Bronchial epithelial cell (primary cell): ENCODE measurements around the gene PDXP. TPM values are rescaled to one million over a fixed set of nuclear protein-coding genes. Genes with fewer than 3 reads are reported as not detected.

Source experiments
- DNase-seq: peaks from one replicate; pipeline ENCODE4 v3.0.0-alpha.2; 2010; ENCODE audit warnings: low read depth
- FAIRE-seq: peaks from 2 replicates; lab custom pipeline; 2011; peaks lifted over from hg19 to GRCh38; lab: Jason Lieb, UNC
- H3K27me3 ChIP-seq: 2 replicates; pipeline ENCODE4 v1.5.1; 2011; ENCODE audit warnings: low read length; ENCODE audit not compliant: control insufficient read depth, insufficient read depth
- H3K36me3 ChIP-seq: 2 replicates; pipeline ENCODE4 v1.5.1; 2011; ENCODE audit warnings: low read length; ENCODE audit not compliant: control insufficient read depth, insufficient read depth
- H3K4me3 ChIP-seq: 2 replicates; pipeline ENCODE4 v1.5.1; 2011; ENCODE audit warnings: mild to moderate bottlenecking, low read depth, low read length, control low read depth
- total RNA-seq: library from RNA; depleted of rRNA; stranded (reverse); fragments of >200 nt; gene quantifications from 2 replicates; pipeline ENCODE4 v1.2.1, GENCODE V29; 2014
- TF ChIP-seq, protein P1 (sequence below): IDR thresholded peaks from 2 replicates; pipeline ENCODE4 v1.5.1; 2011; ENCODE audit warnings: mild to moderate bottlenecking, moderate library complexity, low read length, control low read depth, inconsistent platforms; ENCODE audit not compliant: insufficient read depth, severe bottlenecking

Gene PDXP
- total RNA-seq, 1 donor from 2014 or later: 3.4 TPM

DNA sequence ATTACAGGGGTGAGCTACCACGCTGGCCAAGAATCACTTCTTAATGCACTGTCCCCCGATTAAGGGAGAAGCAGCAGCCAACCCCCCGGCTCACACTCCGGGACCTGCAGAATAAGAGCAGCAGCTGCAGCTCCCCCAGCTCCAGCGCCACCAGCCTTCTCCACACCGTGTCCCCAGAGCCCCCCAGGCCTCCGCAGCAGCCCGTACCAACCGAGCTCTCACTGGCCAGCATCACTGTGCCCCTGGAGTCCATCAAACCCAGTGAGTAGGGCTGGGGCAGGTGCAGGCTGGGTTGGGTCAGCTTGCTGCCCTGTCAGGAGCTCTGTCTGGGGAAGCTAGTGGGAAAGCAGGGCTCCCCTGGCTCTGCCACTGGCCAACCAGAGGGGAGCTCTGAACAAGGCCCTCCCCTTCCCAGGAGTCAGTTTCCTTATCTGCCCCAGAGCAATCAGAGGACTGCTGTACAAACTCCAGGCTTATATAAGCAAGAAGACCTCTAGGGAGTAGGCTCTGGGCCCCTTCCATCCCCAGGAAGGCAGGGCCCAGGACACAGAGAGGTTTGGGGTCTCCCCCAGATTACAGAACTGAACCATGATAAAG is 27.6 kb upstream of the PDXP start:
- no peak for DNase-seq
- peaks cover 10% of the 10 kb centered on the region for H3K36me3 ChIP-seq
- FAIRE-seq: no peak

DNA sequence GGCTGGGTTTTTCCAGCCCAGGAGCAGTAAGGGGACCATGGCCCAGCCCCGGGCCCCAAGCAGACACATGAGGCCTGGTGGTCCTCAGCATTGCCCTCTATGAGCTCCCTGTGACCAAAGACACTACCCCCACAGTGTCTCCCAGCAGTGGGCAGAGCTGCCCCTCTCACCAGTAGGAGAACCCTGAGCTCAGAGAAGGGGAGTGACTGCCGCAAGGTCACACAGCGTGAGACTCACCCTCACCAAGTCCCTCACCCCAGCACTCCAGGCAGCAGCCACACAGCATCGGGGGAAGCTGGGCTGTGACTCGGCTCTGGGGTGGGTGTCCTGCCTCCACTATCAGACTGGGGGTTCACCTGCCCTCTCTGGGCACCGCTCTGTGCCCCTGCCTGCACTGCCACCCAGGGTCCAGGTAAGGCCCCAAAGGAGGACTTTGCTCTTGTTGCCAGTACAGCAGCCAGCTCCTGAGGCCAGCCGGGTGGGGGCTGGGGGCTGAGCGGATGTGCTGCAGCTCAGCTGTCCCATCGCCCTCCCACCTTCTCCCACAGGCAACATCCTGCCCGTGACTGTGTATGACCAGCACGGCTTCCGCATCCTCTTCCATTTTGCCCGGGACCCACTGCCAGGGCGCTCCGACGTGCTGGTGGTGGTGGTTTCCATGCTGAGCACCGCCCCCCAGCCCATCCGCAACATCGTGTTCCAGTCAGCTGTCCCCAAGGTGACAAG is 26.9 kb upstream of the PDXP start:
- no peaks in the 10 kb centered on the region for H3K27me3 ChIP-seq
- no peak overlapping the region for H3K4me3 ChIP-seq
- DNase-seq (no peak), FAIRE-seq (no peak)
- peaks cover 8% of the 10 kb centered on the region for H3K36me3 ChIP-seq
- TF ChIP-seq, protein P1, sequence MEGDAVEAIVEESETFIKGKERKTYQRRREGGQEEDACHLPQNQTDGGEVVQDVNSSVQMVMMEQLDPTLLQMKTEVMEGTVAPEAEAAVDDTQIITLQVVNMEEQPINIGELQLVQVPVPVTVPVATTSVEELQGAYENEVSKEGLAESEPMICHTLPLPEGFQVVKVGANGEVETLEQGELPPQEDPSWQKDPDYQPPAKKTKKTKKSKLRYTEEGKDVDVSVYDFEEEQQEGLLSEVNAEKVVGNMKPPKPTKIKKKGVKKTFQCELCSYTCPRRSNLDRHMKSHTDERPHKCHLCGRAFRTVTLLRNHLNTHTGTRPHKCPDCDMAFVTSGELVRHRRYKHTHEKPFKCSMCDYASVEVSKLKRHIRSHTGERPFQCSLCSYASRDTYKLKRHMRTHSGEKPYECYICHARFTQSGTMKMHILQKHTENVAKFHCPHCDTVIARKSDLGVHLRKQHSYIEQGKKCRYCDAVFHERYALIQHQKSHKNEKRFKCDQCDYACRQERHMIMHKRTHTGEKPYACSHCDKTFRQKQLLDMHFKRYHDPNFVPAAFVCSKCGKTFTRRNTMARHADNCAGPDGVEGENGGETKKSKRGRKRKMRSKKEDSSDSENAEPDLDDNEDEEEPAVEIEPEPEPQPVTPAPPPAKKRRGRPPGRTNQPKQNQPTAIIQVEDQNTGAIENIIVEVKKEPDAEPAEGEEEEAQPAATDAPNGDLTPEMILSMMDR: no peak

More for the DNA sequence above, 27.6 kb upstream of the PDXP start:
- TF ChIP-seq, protein P1: no peak
- no peak overlapping the region for H3K4me3 ChIP-seq
- no peaks in the 10 kb centered on the region for H3K27me3 ChIP-seq

DNA sequence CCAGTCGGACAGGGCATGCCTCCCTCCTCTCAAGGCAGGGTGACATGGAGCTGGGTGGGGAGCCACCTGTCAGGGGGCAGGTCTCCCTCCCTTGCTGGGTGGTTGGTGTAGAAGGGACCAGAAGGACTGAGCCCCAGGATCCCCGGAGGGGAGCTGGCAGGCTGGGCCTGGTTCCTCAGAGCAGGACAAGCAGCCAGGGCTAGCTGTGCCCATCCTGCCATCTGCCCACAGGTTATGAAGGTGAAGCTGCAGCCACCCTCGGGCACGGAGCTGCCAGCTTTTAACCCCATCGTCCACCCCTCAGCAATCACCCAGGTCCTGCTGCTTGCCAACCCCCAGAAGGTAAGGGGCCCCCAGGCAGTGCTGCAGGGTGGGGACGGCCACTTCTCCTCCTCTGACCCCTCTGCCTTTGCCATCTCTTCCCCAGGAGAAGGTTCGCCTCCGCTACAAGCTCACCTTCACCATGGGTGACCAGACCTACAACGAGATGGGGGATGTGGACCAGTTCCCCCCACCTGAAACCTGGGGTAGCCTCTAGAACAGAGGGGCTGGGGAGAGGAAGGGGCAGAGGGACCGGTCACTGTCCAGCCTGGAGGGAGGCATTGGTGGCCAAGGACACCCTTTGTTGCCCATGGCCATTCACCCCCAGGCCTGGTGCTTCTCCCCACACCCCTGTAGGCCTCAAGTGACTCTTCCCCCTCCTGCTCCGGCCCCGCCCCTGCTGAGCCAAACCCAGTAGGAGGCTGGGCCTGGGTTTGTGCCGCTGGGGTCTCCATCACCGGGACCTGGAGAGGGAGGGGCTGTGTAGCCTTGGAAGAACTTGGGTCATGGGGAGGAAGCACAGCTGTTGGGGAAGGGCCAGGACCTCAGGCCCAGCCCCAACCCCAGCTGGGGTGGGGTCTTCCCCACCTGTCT is 26.1 kb upstream of the PDXP start:
- Histone ChIP-seq H3K4me3 (no peak overlapping the region), H3K36me3 (peaks cover 8% of the 10 kb centered on the region), H3K27me3 (no peaks in the 10 kb centered on the region)
- no peak for FAIRE-seq
- TF ChIP-seq, protein P1: no peak
- DNase-seq: no peak

DNA sequence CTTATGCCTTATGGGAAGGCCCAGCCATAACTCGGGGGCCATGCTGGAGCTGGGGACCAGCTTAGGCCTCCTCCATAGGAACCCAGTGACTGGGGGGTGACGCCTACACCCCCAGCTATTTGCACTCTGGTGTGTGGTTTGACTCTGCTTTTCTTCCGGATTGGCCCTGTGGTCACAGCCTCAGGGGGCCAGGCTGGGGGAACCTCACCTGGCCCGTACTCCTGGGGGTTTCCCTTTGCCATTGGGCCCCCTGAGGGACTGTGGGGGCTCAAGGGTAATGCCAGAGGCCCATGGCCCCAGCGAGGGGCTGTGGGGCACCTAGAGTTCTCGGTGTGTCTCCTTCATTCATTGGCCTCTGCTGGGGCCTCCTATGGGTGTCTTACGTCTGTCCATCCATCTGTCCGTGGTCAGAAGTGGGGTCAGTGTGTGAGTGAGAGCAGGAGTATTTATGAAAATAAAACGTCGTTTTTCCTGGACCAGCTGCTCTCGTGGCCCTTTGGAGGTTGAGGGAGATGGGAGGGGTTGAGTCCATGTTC is 25.4 kb upstream of the PDXP start:
- peaks cover 6% of the 10 kb centered on the region for H3K36me3 ChIP-seq
- TF ChIP-seq, protein P1: no peak
- DNase-seq (no peak), FAIRE-seq (no peak)
- H3K4me3 ChIP-seq: no peak overlapping the region
- H3K27me3 ChIP-seq: no peaks in the 10 kb centered on the region

DNA sequence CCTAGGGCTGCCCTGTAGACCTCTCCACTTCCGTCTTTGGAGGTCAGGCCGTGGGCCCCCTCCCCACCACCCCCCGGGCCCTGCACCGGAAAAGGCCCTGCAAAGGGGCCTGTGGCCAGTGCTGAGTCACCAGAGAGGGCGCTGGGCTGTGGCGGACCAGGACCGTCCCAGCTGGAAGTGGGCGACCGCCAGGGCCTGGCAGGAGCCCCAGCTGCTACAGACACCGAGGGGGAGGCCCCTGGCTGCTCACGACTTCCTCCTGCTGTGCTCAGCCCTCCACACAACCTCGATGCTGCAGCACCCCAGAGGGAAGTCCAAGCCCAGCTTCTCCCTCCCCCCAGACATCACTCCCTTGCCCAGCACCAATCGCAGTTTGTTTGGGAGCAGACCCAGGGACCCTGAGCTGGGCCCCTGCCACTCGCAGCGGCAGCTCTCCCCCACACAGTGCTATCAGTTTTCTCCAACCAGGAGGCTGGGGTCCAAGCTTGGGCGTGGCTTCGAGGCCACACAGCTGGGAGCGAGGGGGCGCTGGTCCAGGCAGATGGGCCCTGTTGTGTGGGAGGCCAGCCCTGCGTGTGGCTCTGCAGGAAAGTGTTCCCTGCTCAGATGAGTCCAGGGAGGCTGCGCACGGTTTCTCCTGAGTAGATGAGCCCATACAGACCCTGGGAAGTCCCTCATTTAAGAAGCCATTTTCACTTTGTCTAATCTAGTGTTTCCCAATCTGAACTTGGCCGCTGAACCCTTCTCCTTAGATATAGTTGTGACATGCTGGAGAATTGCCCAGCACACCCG is 24.7 kb upstream of the PDXP start:
- DNase-seq: no peak
- TF ChIP-seq, protein P1: no peak
- Histone ChIP-seq H3K4me3 (no peak overlapping the region), H3K36me3 (peaks cover 6% of the 10 kb centered on the region), H3K27me3 (no peaks in the 10 kb centered on the region)
- FAIRE-seq: no peak
